Smooth muscle cell of the coronary artery (primary cell): Measurements from ENCODE around the gene ANKFN1. TPM values are rescaled to one million over a fixed set of nuclear protein-coding genes. Genes with fewer than 3 reads are reported as not detected.

Experiments used
- total RNA-seq: library from RNA; depleted of rRNA; stranded (reverse); fragments of >200 nt; gene quantifications from 2 replicates; pipeline ENCODE4 v1.2.3, GENCODE V29; 2014; ENCODE audit warnings: low replicate concordance

Gene ANKFN1, protein sequence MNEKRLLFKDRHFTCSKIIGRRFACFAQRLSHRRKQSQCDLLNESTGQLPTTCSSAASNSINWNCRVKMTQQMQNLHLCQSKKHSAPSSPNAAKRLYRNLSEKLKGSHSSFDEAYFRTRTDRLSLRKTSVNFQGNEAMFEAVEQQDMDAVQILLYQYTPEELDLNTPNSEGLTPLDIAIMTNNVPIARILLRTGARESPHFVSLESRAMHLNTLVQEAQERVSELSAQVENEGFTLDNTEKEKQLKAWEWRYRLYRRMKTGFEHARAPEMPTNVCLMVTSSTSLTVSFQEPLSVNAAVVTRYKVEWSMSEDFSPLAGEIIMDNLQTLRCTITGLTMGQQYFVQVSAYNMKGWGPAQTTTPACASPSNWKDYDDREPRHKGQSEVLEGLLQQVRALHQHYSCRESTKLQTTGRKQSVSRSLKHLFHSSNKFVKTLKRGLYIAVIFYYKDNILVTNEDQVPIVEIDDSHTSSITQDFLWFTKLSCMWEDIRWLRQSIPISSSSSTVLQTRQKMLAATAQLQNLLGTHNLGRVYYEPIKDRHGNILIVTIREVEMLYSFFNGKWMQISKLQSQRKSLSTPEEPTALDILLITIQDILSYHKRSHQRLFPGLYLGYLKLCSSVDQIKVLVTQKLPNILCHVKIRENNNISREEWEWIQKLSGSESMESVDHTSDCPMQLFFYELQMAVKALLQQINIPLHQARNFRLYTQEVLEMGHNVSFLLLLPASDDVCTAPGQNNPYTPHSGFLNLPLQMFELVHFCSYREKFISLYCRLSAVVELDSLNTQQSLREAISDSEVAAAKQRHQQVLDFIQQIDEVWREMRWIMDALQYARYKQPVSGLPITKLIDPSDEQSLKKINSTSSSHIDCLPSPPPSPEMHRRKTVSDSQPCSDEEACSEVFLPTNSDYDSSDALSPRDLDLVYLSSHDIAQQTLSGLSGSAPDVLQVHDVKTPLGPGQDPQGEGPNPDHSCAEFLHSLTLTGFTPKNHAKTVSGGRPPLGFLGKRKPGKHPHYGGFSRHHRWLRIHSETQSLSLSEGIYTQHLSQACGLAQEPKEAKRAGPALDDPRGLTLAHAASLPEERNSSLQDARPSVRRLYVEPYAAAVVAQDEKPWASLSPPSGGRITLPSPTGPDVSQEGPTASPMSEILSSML
- total RNA-seq, result 0.82 TPM in 1 of 2 replicates, not detected in the other

GRCh38 chr17:56152874-56153602 is at the start of gene ANKFN1:
TSS of gene ANKFN1 (plus strand) at chr17:56153475. CDS start at chr17:56212668, 59,193 bp downstream.

